ENCODE measurements around the gene DEPDC7.
"Not testable (repeated sequence)": the region's sequence is repeated elsewhere in the genome, so short reads cannot be mapped to it uniquely, and the experiment has no call there.

DEPDC7 gene

DNA sequence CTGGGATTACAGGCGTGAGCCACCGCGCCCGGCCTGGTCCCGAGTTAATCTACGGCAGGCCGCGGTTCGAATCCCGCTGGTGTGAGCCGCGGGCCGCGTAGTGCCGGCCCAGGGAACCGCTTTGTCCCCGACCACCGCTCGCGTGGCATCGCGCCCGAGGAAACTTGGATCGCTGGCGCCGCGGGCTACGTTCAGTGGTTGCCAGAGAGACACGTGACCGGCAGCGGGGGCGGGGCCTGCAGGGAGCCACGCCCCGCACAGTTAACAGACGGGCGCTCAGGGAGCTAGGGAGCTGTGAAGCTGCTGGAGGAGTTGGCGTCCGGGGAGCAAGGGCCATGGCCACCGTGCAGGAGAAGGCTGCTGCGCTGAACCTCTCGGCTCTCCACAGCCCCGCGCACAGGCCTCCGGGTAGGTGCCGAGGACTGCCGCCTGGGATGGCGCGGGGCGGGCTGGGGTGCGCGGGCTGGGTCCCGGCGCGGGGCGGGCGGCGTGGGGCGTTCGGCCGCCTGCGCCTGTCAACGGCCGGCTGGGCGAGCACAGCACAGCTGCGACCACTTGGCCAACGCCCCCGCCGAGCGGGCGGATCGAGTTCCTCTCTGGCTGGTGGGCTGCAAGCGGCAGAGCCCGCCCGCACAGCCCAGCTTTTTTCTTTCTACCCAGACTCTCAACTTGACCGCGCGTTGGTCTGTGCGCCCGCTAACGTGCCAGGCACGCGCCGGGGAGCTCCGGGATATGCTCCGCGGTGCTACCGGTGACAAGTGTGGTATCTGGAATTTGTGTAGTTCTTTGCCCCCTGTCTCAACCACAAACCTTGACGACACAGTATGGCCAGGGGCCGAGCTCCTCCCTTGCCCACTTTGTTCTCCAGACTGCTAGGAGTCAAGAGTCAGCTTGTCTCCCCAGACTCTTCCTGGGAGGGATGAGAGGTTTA lies at the start of gene DEPDC7:
TSS of gene DEPDC7 (plus strand) at position 258 of the 931 bp plus-strand sequence. CDS start at position 336, 78 bp downstream.
- peak; percentile 96 for DNase-seq (ENCODE audit: low read depth, low spot score)

GRCh38 chr11:32968541-32968940 lies 47.1 kb upstream of the DEPDC7 start:
- DNase-seq (ENCODE audit: low read depth, low spot score), result no peak

- not testable (repeated sequence) for DNase-seq (ENCODE audit: low read depth, low spot score)
Observed at GRCh38 chr11:32972233-32972632, 43.4 kb upstream of the DEPDC7 start.

GRCh38 chr11:32972781-32973180 lies 42.9 kb upstream of the DEPDC7 start:
- DNase-seq (ENCODE audit: low read depth, low spot score), result no peak

- peak; percentile 47 for DNase-seq (ENCODE audit: low read depth, low spot score)
Observed at GRCh38 chr11:32982626-32983025, 33.1 kb upstream of the DEPDC7 start.

DNA sequence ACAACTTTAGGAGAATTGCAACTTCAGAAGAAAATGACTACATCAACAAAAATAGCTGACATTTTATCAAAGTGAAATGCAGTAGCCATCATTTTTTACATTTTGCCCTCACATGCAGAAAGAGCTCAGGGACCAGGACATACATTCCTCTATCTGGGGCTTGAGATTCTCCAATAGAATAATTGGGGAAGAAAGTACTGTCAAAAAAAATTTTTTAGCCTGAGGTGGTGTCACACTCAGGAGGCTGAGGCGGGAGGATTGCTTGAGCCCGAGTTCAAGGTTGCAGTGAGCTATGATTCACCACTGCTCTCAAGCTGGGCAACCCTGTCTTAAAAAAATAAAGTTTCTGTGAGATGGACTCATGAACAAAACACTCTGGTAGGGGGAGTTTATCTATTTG lies 32.2 kb upstream of the DEPDC7 start:
- DNase-seq (ENCODE audit: low read depth, low spot score), result no peak

DNA sequence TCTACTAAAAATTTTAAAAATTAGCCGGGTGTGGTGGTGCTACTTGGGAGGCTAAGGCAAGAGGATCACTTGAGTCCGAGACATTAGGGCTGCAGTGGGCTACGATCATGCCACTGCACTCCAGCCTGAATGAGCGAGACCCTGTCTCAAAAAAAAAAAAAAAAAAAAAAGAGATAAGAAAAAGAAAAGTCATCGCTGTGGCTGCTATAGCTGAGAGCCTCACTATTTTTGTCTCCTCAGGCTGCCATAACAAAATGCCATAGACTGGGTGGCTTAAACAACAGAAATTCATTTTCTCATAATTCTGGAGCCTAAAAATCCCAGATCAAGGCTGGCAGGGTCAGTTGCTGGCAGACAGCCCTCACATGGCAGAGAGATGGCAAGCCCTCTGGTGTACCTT lies 30.1 kb upstream of the DEPDC7 start:
- DNase-seq (ENCODE audit: low read depth, low spot score), result no peak

GRCh38 chr11:32987851-32988250 lies 27.8 kb upstream of the DEPDC7 start:
- DNase-seq (ENCODE audit: low read depth, low spot score), result peak; percentile 18

- DNase-seq (ENCODE audit: low read depth, low spot score), result no peak
Observed at GRCh38 chr11:32990481-32990880, 25.2 kb upstream of the DEPDC7 start.

DNA sequence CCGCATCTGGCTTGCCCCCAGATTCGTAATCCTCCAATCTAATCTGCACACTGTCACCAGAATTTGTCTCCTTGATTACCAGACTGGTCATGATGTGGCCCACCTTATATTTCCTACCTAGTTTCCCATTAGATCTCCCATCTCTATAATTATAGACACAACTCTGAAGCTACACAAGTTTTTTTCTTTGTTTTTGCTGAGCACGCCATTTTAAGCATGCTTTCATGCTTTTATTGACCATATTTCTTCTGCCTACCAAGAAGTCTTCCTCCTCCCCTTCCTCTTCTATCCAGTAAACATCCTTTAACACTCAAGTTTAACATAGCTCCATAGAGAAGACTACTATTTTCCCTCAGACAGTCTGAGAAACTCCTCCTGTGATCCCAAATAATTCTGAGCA lies 24.3 kb upstream of the DEPDC7 start:
- no peak for DNase-seq (ENCODE audit: low read depth, low spot score)

DNA sequence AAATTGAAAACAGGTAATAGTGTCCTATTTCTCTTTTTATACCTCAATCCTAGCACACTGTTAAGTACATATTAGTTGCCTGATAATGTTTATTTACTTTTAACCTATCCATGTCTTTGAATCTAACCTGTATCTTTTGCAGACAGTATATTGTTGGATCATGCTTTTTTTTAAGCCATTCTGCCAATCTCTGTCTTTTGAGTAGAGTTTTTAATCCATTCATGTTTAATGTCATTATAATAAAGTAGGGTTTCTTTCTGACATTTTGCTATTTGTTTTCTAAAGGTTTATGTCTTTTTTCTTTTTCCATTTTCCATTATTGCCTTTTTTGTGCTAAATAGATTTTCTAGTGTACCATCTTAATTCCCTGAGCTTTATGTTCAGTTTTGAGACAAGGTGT lies 23.8 kb upstream of the DEPDC7 start:
- DNase-seq (ENCODE audit: low read depth, low spot score), result no peak

GRCh38 chr11:33000181-33000580 lies 15.5 kb upstream of the DEPDC7 start:
- no peak for DNase-seq (ENCODE audit: low read depth, low spot score)

GRCh38 chr11:33001281-33001680 lies 14.4 kb upstream of the DEPDC7 start:
- no peak for DNase-seq (ENCODE audit: low read depth, low spot score)

GRCh38 chr11:33001751-33002542 lies 13.7 kb upstream of the DEPDC7 start:
- DNase-seq (ENCODE audit: low read depth, low spot score), result no peak

DNA sequence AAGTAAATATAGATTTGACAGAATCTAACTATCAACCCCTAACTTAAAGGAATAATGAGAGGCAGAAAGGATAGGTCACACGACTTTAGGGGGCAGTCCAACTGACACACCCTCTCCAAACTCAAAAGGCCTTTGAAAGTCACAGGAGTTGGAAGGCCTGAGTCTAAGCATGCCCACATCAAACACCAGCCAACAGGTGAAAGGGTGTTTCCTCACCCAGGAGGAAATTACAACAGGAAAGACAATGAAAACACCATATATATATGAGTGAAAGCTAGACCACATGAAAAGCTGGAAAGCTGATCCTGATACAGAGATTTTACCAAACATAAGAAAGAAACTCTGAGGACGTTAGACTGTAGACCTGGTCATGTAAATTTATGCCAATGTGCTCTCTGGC lies 10.5 kb upstream of the DEPDC7 start:
- DNase-seq (ENCODE audit: low read depth, low spot score), result no peak

DNA sequence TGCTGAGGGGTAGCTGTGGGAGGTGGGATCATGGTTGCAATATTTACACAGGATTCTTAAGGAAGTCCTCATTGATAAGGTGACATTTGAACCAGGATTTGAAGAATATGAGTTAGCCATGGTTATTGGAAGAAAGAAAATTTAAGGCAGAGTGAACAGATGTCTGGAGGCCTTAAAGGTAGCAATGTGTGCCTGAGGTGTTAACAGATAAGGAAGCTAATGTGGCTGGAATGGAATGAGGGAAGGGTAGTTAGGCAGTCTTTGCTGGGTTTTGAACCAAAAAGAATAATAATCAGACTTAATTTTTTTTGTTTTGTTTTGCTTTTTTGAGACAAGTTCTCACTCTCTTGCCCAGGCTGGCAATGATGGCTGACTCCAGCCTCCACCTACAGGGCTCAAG lies 9.7 kb upstream of the DEPDC7 start:
- DNase-seq (ENCODE audit: low read depth, low spot score), result no peak

GRCh38 chr11:33013755-33014154 lies 1.9 kb upstream of the DEPDC7 start:
- DNase-seq (ENCODE audit: low read depth, low spot score), result no peak

DNA sequence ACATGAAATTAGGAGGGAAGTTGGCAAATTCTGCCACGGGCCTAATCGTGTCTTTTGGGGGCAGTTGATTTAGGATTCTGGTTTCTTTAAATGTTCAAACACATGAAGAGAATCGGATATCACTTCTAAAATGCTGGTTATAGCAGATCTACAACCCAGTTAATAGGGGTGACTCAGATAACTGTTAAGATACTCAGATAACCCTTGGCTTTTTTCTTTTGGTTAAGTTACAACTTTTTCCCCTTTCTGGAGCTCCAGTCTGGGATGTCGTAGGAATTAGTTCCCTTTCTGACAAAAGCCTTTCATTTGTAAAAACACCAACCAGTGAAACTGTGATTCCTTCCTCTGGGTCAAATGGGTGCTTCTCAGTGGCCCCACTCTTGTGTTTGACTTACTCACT lies 976 bp downstream of the DEPDC7 start:
- no peak for DNase-seq (ENCODE audit: low read depth, low spot score)

- no peak for DNase-seq (ENCODE audit: low read depth, low spot score)
Observed at GRCh38 chr11:33017478-33017877, 1.8 kb downstream of the DEPDC7 start.

GRCh38 chr11:33017965-33018364 lies 2.3 kb downstream of the DEPDC7 start:
- DNase-seq (ENCODE audit: low read depth, low spot score), result no peak

DNA sequence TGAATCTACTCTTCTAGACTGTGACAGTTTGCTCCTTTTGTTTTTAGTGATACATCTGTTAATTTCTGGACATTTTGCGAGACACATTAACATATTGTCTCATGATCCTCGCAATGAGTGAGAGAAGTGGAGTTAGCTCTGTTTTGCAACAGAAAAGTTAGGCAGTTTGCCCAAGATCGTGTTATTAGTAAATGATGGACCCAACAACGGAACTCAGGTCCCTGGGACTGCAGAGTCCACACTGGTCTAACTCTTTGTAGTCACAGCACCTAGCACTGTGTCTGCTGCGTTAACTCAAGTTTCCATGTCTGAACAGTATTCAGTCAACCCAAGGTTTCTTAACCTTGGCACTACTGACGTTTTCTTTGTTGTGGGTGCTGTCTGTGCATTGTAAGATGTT lies 3.2 kb downstream of the DEPDC7 start:
- DNase-seq (ENCODE audit: low read depth, low spot score), result no peak

DNA sequence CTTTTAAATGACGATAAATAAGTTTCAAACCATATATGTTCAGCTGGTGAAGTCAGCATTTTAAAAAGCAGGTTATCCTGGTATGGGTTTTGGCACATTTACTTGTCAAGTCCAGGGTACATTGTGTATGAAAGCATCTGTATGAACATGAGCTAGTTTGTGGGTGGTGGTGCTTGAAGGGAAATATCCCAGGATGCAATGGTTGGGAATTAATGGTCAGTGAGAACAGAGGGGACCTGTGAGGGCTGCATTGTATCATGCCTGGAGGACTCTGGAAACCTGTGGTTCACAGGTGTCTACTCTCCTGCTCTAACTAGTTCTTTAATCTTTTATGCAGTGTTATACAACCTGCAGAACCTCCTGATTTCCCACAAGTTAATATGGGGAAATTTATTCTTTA lies 5.8 kb downstream of the DEPDC7 start:
- no peak for DNase-seq (ENCODE audit: low read depth, low spot score)

GRCh38 chr11:33021937-33022336 lies 6.3 kb downstream of the DEPDC7 start:
- no peak for DNase-seq (ENCODE audit: low read depth, low spot score)

Measured in ELF-1 (cell line).